NCI-H2196 (cell line): ENCODE measurements around the gene FN1.
"Not testable (repeated sequence)": the region's sequence is repeated elsewhere in the genome, so short reads cannot be mapped to it uniquely, and the experiment has no call there.

ENCODE experiments used
- DNase-seq: peaks from one replicate; lab custom pipeline; 2025; ENCODE audit not compliant: unreplicated experiment; lab: John Stamatoyannopoulos, UW

FN1 gene

GRCh38 chr2:215367662-215368492 is 68.0 kb downstream of the FN1 start:
- no peak for DNase-seq

- no peak for DNase-seq
Observed at GRCh38 chr2:215366440-215367032, 69.3 kb downstream of the FN1 start.

- no peak for DNase-seq
Observed at GRCh38 chr2:215365184-215365658, 70.6 kb downstream of the FN1 start.

GRCh38 chr2:215364157-215365155 is 71.4 kb downstream of the FN1 start:
- DNase-seq, result no peak

- no peak for DNase-seq
Observed at GRCh38 chr2:215363461-215364156, 72.3 kb downstream of the FN1 start.

GRCh38 chr2:215363039-215363438 is 72.8 kb downstream of the FN1 start:
- no peak for DNase-seq

- no peak for DNase-seq
Observed at GRCh38 chr2:215362562-215362904, 73.3 kb downstream of the FN1 start.

GRCh38 chr2:215361876-215362561 is 73.8 kb downstream of the FN1 start:
- DNase-seq, result no peak

GRCh38 chr2:215361211-215361875 is 74.5 kb downstream of the FN1 start:
- no peak for DNase-seq

- DNase-seq, result no peak
Observed at GRCh38 chr2:215360596-215360995, 75.3 kb downstream of the FN1 start.

GRCh38 chr2:215360059-215360458 is 75.8 kb downstream of the FN1 start:
- not testable (repeated sequence) for DNase-seq

- DNase-seq, result no peak
Observed at GRCh38 chr2:215359576-215359922, 76.3 kb downstream of the FN1 start.

GRCh38 chr2:215358891-215359575 is 76.8 kb downstream of the FN1 start:
- no peak for DNase-seq

- DNase-seq, result no peak
Observed at GRCh38 chr2:215358312-215358845, 77.5 kb downstream of the FN1 start.

GRCh38 chr2:215357660-215358059 is 78.2 kb downstream of the FN1 start:
- no peak for DNase-seq

GRCh38 chr2:215356948-215357461 is 78.9 kb downstream of the FN1 start:
- no peak for DNase-seq

- no peak for DNase-seq
Observed at GRCh38 chr2:215356334-215356947, 79.4 kb downstream of the FN1 start.

- DNase-seq, result no peak
Observed at GRCh38 chr2:215355801-215356200, 80.1 kb downstream of the FN1 start.
